ENCODE data around the gene TJP1.

The TJP1 gene

GRCh38 chr15:29863438-29863837 is 41.2 kb upstream of the TJP1 start:
- POLR2A ChIA-PET, result no interaction called here
- TF ChIP-seq CTCF (IDR thresholded peaks at IDR 0.05; ENCODE audit: control extremely low read depth, extremely low read depth, low read depth, missing control alignments), result no peak
- CTCF ChIA-PET, result interaction anchor here (1.1 kb wide), 1 partner anchor 18 kb away, joined by 3 read pairs; no protein-coding TSS in a partner anchor
- no peak for DNase-seq (ENCODE audit: extremely low spot score)

GRCh38 chr15:29862271-29862670 is 40.0 kb upstream of the TJP1 start:
- POLR2A ChIA-PET, result no interaction called here
- TF ChIP-seq CTCF (IDR thresholded peaks at IDR 0.05; ENCODE audit: control extremely low read depth, extremely low read depth, low read depth, missing control alignments), result no peak
- CTCF ChIA-PET, result no interaction called here
- DNase-seq (ENCODE audit: extremely low spot score), result no peak

GRCh38 chr15:29860872-29861271 is 38.6 kb upstream of the TJP1 start:
- CTCF ChIA-PET, result no interaction called here
- POLR2A ChIA-PET, result no interaction called here
- DNase-seq (ENCODE audit: extremely low spot score), result no peak
- TF ChIP-seq CTCF (IDR thresholded peaks at IDR 0.05; ENCODE audit: control extremely low read depth, extremely low read depth, low read depth, missing control alignments), result no peak

- ChIA-PET CTCF (no interaction called here), POLR2A (no interaction called here)
- no peak for TF ChIP-seq CTCF (IDR thresholded peaks at IDR 0.05; ENCODE audit: control extremely low read depth, extremely low read depth, low read depth, missing control alignments)
- DNase-seq (ENCODE audit: extremely low spot score), result no peak
Measured at GRCh38 chr15:29859973-29860715, 37.9 kb upstream of the TJP1 start.

- POLR2A ChIA-PET, result no interaction called here
- TF ChIP-seq CTCF (IDR thresholded peaks at IDR 0.05; ENCODE audit: control extremely low read depth, extremely low read depth, low read depth, missing control alignments), result no peak
- CTCF ChIA-PET, result no interaction called here
- no peak for DNase-seq (ENCODE audit: extremely low spot score)
Measured at GRCh38 chr15:29859293-29859692, 37.0 kb upstream of the TJP1 start.

- CTCF ChIA-PET, result interaction anchor here (1.5 kb wide), 1 partner anchor 15 kb away, joined by 3 read pairs; no protein-coding TSS in a partner anchor
- no peak for TF ChIP-seq CTCF (IDR thresholded peaks at IDR 0.05; ENCODE audit: control extremely low read depth, extremely low read depth, low read depth, missing control alignments)
- POLR2A ChIA-PET, result no interaction called here
- no peak for DNase-seq (ENCODE audit: extremely low spot score)
Measured at GRCh38 chr15:29857221-29857789, 35.0 kb upstream of the TJP1 start.
